Measurements from ENCODE around the gene UNK. TPM values are rescaled to one million over a fixed set of nuclear protein-coding genes. Genes with fewer than 3 reads are reported as not detected.
A peak's percentile ranks its signal among the peaks of the same experiment; 100 is the strongest.

Gene UNK
- total and polyA plus RNA-seq, 2 donors (not counting 1 experiment from before 2014, with no cell fraction given), result 35.5 to 70.3 TPM

- H3K36me3 ChIP-seq (replicated peaks in 1 of 2; ENCODE audit: control extremely low read depth in 1 of 2, control insufficient read depth in 1 of 2, extremely low read depth in 1 of 2, insufficient read depth in 2 of 2, low read length in 1 of 2), result peaks cover 0 to 80% of the 10 kb centered on the region in 2 experiments
- Mint-ChIP-seq H3K9me3 (ENCODE audit: insufficient read depth) (no peaks in the 10 kb centered on the region), H3K27ac (no peak overlapping the region), H3K4me3 (no peak overlapping the region), H3K27me3 (no peaks in the 10 kb centered on the region), H3K4me1 (peaks cover 10% of the 10 kb centered on the region)
- H2AFZ ChIP-seq (ENCODE audit: insufficient read depth, low read depth, low read length, poor library complexity, severe bottlenecking), result no peak overlapping the region
- intact Hi-C loops (cut with micrococcal nuclease), result no loop called here
- no peak overlapping the region for H3K27ac ChIP-seq (ENCODE audit: low read length in 2 of 2)
- no peak for ATAC-seq (ENCODE audit: low read depth)
- ChIA-PET POLR2A (no interaction called here), CTCF (interaction anchor here (0.7 to 1.6 kb wide), 2 partner anchors 12 to 186 kb away, joined by 4 read pairs; no protein-coding TSS in a partner anchor)
- H3K4me2 ChIP-seq (replicated peaks; ENCODE audit: low read depth, low read length, poor library complexity, severe bottlenecking), result no peak overlapping the region
- no peaks in the 10 kb centered on the region for H3K27me3 ChIP-seq (replicated peaks in 1 of 4; ENCODE audit: control extremely low read depth in 1 of 4, control insufficient read depth in 3 of 4, insufficient read depth in 4 of 4, low read length in 3 of 4)
- no peaks in the 10 kb centered on the region for H4K20me1 ChIP-seq (ENCODE audit: control insufficient read depth, insufficient read depth, low read length, poor library complexity, severe bottlenecking)
- no peaks in the 10 kb centered on the region for H3K79me2 ChIP-seq (ENCODE audit: control insufficient read depth, insufficient read depth, low read length)
- H3K9me3 ChIP-seq (ENCODE audit: control extremely low read depth in 1 of 3, control insufficient read depth in 2 of 3, insufficient read depth in 1 of 3, low read length in 2 of 3), result no peaks in the 10 kb centered on the region
- no peak for TF ChIP-seq CTCF (IDR thresholded peaks at IDR 0.05)
- TF ChIP-seq EZH2 (IDR thresholded peaks at IDR 0.05; ENCODE audit: borderline replicate concordance, insufficient read depth, low read depth, low read length, poor library complexity, severe bottlenecking), result no peak
- no peak for DNase-seq
- no peak overlapping the region for H3K9ac ChIP-seq (ENCODE audit: low read length)
- H3K4me1 ChIP-seq (ENCODE audit: control insufficient read depth in 2 of 2, insufficient read depth in 2 of 2, low read length in 2 of 2), result peaks cover 0 to 4% of the 10 kb centered on the region in 2 donors
- WGBS (ENCODE audit: insufficient coverage), result 99% methylated on average over 14 of the region's 16 CpGs
- no peak overlapping the region for H3K4me3 ChIP-seq (ENCODE audit: control extremely low read depth in 1 of 5, extremely low read depth in 1 of 5, insufficient read depth in 1 of 5, low read depth in 2 of 5, low read length in 4 of 5)
Observed at GRCh38 chr17:75818326-75818885, 33.8 kb downstream of the UNK start.

- peaks cover 0 to 81% of the 10 kb centered on the region in 2 experiments for H3K36me3 ChIP-seq (replicated peaks in 1 of 2; ENCODE audit: control extremely low read depth in 1 of 2, control insufficient read depth in 1 of 2, extremely low read depth in 1 of 2, insufficient read depth in 2 of 2, low read length in 1 of 2)
- intact Hi-C loops (cut with micrococcal nuclease), result no loop called here
- peaks cover 0 to 4% of the 10 kb centered on the region in 2 donors for H3K4me1 ChIP-seq (ENCODE audit: control insufficient read depth in 2 of 2, insufficient read depth in 2 of 2, low read length in 2 of 2)
- Mint-ChIP-seq H3K9me3 (ENCODE audit: insufficient read depth) (no peaks in the 10 kb centered on the region), H3K27ac (peak overlapping the region; percentile 41), H3K27me3 (no peaks in the 10 kb centered on the region), H3K4me3 (no peak overlapping the region), H3K4me1 (peaks cover 10% of the 10 kb centered on the region)
- TF ChIP-seq CTCF (IDR thresholded peaks at IDR 0.05) (no peak), EZH2 (IDR thresholded peaks at IDR 0.05; ENCODE audit: borderline replicate concordance, insufficient read depth, low read depth, low read length, poor library complexity, severe bottlenecking) (no peak)
- no peak overlapping the region for H3K4me2 ChIP-seq (replicated peaks; ENCODE audit: low read depth, low read length, poor library complexity, severe bottlenecking)
- H3K79me2 ChIP-seq (ENCODE audit: control insufficient read depth, insufficient read depth, low read length), result no peaks in the 10 kb centered on the region
- no peaks in the 10 kb centered on the region for H3K9me3 ChIP-seq (ENCODE audit: control extremely low read depth in 1 of 3, control insufficient read depth in 2 of 3, insufficient read depth in 1 of 3, low read length in 2 of 3)
- H3K27ac ChIP-seq (ENCODE audit: low read length in 2 of 2), result no peak overlapping the region
- 98% methylated on average over 6 of the region's 7 CpGs for WGBS (ENCODE audit: insufficient coverage)
- POLR2A ChIA-PET, result no interaction called here
- no peaks in the 10 kb centered on the region for H4K20me1 ChIP-seq (ENCODE audit: control insufficient read depth, insufficient read depth, low read length, poor library complexity, severe bottlenecking)
- CTCF ChIA-PET, result no interaction called here
- H3K4me3 ChIP-seq (ENCODE audit: control extremely low read depth in 1 of 5, extremely low read depth in 1 of 5, insufficient read depth in 1 of 5, low read depth in 2 of 5, low read length in 4 of 5), result no peak overlapping the region
- H3K27me3 ChIP-seq (replicated peaks in 1 of 4; ENCODE audit: control extremely low read depth in 1 of 4, control insufficient read depth in 3 of 4, insufficient read depth in 4 of 4, low read length in 3 of 4), result no peaks in the 10 kb centered on the region
- DNase-seq (no peak), ATAC-seq (ENCODE audit: low read depth) (no peak)
- no peak overlapping the region for H2AFZ ChIP-seq (ENCODE audit: insufficient read depth, low read depth, low read length, poor library complexity, severe bottlenecking)
- H3K9ac ChIP-seq (ENCODE audit: low read length), result no peak overlapping the region
Observed at GRCh38 chr17:75819116-75819515, 34.5 kb downstream of the UNK start.

Data from B cell (primary cell).